K562 (cell line): ENCODE data around the gene MCOLN2. TPM values are rescaled to one million over a fixed set of nuclear protein-coding genes. Genes with fewer than 3 reads are reported as not detected.

ENCODE experiments used
- ATAC-seq: fragments of 200-7000 bp; cut with Tn5 transposase; 3 replicates; pipeline ENCODE4 v1.9.1; 2020; ENCODE audit warnings: moderate library complexity
- BruUV-seq: library from RNA; stranded (reverse); fragments of 400-500 nt; replicated peaks from 2 replicates; lab custom pipeline; 2021; lab: Mats Ljungman, UMichigan
- CTCF ChIA-PET: fragments of 300-600 bp; formaldehyde crosslinking; extraction: SDS; loops from one replicate; lab custom pipeline; 2021; ENCODE audit warnings: low intra/inter-chr PET ratio; lab: Yijun Ruan, JAX
- POLR2A ChIA-PET: fragments of 300-600, 350-650 bp; sonication (Branson Sonifier 250); formaldehyde crosslinking; extraction: SDS; loops from one replicate; lab custom pipeline; 2021; ENCODE audit warnings: antibody characterized with exemption, inconsistent platforms; lab: Yijun Ruan, JAX
- DNase-seq, 4 experiments: peaks; one replicate each; pipeline versions ENCODE4 v3.0.0 to v3.0.0-alpha.2; 2011 to 2018; ENCODE audit warnings: low spot score in 3 of 4, mixed read lengths in 3 of 4; ENCODE audit errors: extremely low read depth in 1 of 4
- FAIRE-seq: peaks from 2 replicates; lab custom pipeline; 2011; peaks lifted over from hg19 to GRCh38; lab: Jason Lieb, UNC
- H2AFZ ChIP-seq: 2 replicates; pipeline ENCODE4 v1.6.0; 2011; ENCODE audit warnings: low read depth, low read length, control low read depth, inconsistent platforms
- H3K27ac ChIP-seq: fragments of 200-600 bp; 3 replicates; pipeline ENCODE4 v1.8.0; 2011; ENCODE audit warnings: low read depth, mild to moderate bottlenecking, control low read depth, inconsistent platforms, low read length, moderate library complexity, mixed read lengths; ENCODE audit errors: extremely low read depth
- H3K27me3 ChIP-seq, 2 experiments: fragments of 300-600 bp in 1 of 2; 2 replicates in 1 of 2; 3 replicates in 1 of 2; pipeline versions ENCODE4 v1.6.0 to v1.8.0; 2011; ENCODE audit warnings: inconsistent platforms in 2 of 2, low read length in 2 of 2, mild to moderate bottlenecking in 1 of 2, mixed read lengths in 1 of 2, moderate library complexity in 1 of 2; ENCODE audit not compliant: control insufficient read depth in 2 of 2, insufficient read depth in 2 of 2
- H3K36me3 ChIP-seq: fragments of 300-600 bp; 3 replicates; pipeline ENCODE4 v1.8.0; 2011; ENCODE audit warnings: mild to moderate bottlenecking, low read length, inconsistent platforms; ENCODE audit not compliant: control insufficient read depth, insufficient read depth
- H3K4me1 ChIP-seq, 2 experiments: fragments of 200-600 bp in 1 of 2; replicated peaks in 1 of 2; 2 replicates in 1 of 2; 3 replicates in 1 of 2; pipeline versions ENCODE4 v1.5.1 to v1.8.0; 2011; ENCODE audit warnings: inconsistent platforms in 2 of 2, low read length in 2 of 2, mild to moderate bottlenecking in 1 of 2, mixed read lengths in 1 of 2, moderate library complexity in 1 of 2; ENCODE audit not compliant: control insufficient read depth in 2 of 2, insufficient read depth in 2 of 2
- H3K4me2 ChIP-seq: 2 replicates; pipeline ENCODE4 v1.6.1; 2011; ENCODE audit warnings: low read length, control low read depth, inconsistent platforms, mixed read lengths; ENCODE audit not compliant: insufficient read depth
- H3K4me3 ChIP-seq: fragments of 200-600 bp; sonication (generic), shearing (Covaris generic); 2 replicates; pipeline ENCODE4 v1.5.1; 2016; ENCODE audit warnings: control low read depth, inconsistent platforms
- H3K79me2 ChIP-seq: fragments of 200-600 bp; 3 replicates; pipeline ENCODE4 v1.8.0; 2011; ENCODE audit warnings: low read length, inconsistent platforms; ENCODE audit not compliant: control insufficient read depth, insufficient read depth
- H3K9ac ChIP-seq, 2 experiments: 2 replicates each; pipeline versions ENCODE4 v1.6.0 to v1.6.1; 2011; ENCODE audit warnings: low read depth in 2 of 2, low read length in 2 of 2, control low read depth in 1 of 2, inconsistent platforms in 1 of 2, mild to moderate bottlenecking in 1 of 2, mixed read lengths in 1 of 2; ENCODE audit not compliant: insufficient read depth in 1 of 2
- H3K9me1 ChIP-seq: one replicate; pipeline ENCODE4 v1.6.0; 2011; ENCODE audit warnings: inconsistent platforms, mild to moderate bottlenecking, low read length, moderate library complexity; ENCODE audit not compliant: control insufficient read depth, insufficient read depth
- H3K9me3 ChIP-seq: replicated peaks from 2 replicates; pipeline ENCODE4 v1.5.1; 2011; ENCODE audit warnings: low read depth, low read length, inconsistent platforms; ENCODE audit not compliant: control insufficient read depth, insufficient read depth
- H4K20me1 ChIP-seq: replicated peaks from 2 replicates; pipeline ENCODE4 v1.6.1; 2011; ENCODE audit warnings: low read length, inconsistent platforms, mixed read lengths; ENCODE audit not compliant: control insufficient read depth, insufficient read depth
- ARHGAP35 ChIP-seq: fragments of 450-650 bp; IDR thresholded peaks from 2 replicates; pipeline ENCODE4 v1.6.1; 2018; ENCODE audit not compliant: partially characterized antibody
- BCL6 ChIP-seq: fragments of 250-450 bp; sonication (Bioruptor Pico); IDR thresholded peaks from 2 replicates; pipeline ENCODE4 v1.4.0; 2020
- CBFA2T3 ChIP-seq: fragments of 450-650 bp; IDR thresholded peaks from 2 replicates; pipeline ENCODE4 v1.6.1; 2017
- CEBPG ChIP-seq, 3 experiments: fragments of 200-800 bp in 1 of 3; sonication (Bioruptor generic) in 1 of 3; sonication (generic) in 1 of 3; formaldehyde crosslinking in 1 of 3; IDR thresholded peaks in 2 of 3; conservative IDR thresholded peaks in 1 of 3; 2 replicates each; pipeline versions ENCODE4 v1.6.1 to v1.8.0; 2016 to 2022; ENCODE audit warnings: missing compliant biosample characterization in 2 of 3, missing genetic modification characterization in 2 of 3, mild to moderate bottlenecking in 1 of 3, missing genetic modification reagents in 1 of 3
- NCOA4 ChIP-seq: fragments of 450-650 bp; IDR thresholded peaks from 2 replicates; pipeline ENCODE4 v1.6.1; 2018; ENCODE audit warnings: mild to moderate bottlenecking; ENCODE audit not compliant: partially characterized antibody
- NONO ChIP-seq, 2 experiments: fragments of 200-400 bp in 1 of 2; fragments of 450-650 bp in 1 of 2; formaldehyde crosslinking in 1 of 2; IDR thresholded peaks; 2 replicates each; pipeline ENCODE4 v1.6.1; 2017; ENCODE audit warnings: low read depth in 2 of 2, mild to moderate bottlenecking in 2 of 2, moderate library complexity in 2 of 2, low read length in 1 of 2
- POLR2B ChIP-seq: fragments of 450-650 bp; IDR thresholded peaks from 2 replicates; pipeline ENCODE4 v1.6.1; 2018; ENCODE audit warnings: low read depth; ENCODE audit not compliant: partially characterized antibody
- TEAD1 ChIP-seq, 2 experiments: fragments of 450-650 bp in 1 of 2; sonication (generic) in 1 of 2; formaldehyde crosslinking; IDR thresholded peaks; 2 replicates each; pipeline versions ENCODE4 v1.4.0 to v1.8.0; 2020 to 2022; ENCODE audit warnings: mild to moderate bottlenecking in 2 of 2, missing genetic modification reagents in 1 of 2
- TEAD2 ChIP-seq: fragments of 450-650 bp; IDR thresholded peaks from 2 replicates; pipeline ENCODE4 v1.6.1; 2016; ENCODE audit warnings: missing genetic modification characterization, control low read depth, missing compliant biosample characterization
- ZKSCAN1 ChIP-seq: fragments of 150-350 bp; IDR thresholded peaks from 2 replicates; pipeline ENCODE4 v1.6.1; 2016; ENCODE audit warnings: low read depth, low read length
- ZNF589 ChIP-seq: fragments of 200-800 bp; sonication (Bioruptor generic); IDR thresholded peaks from 2 replicates; pipeline ENCODE4 v1.6.1; 2016; ENCODE audit warnings: low read depth, missing genetic modification characterization, missing compliant biosample characterization
- ZNF785 ChIP-seq: fragments of 250-450 bp; sonication (Bioruptor Pico); IDR thresholded peaks from 2 replicates; pipeline ENCODE4 v1.4.0; 2020; ENCODE audit warnings: mild to moderate bottlenecking
- WGBS: fragments of 100-300 bp; shearing (Covaris generic); methylation state at CpG from one replicate; pipeline ENCODE4 v1.1.6; 2016; ENCODE audit warnings: low coverage, mixed read lengths; ENCODE audit not compliant: insufficient coverage; ENCODE audit errors: missing lambda C conversion rate; 5-methylcytosine and 5-hydroxymethylcytosine counted together
- in situ Hi-C: fragments of 300-500 bp; cut with MboI; formaldehyde crosslinking; loops from 4 replicates; pipeline ENCODE4 v1.15.0; 2018; ENCODE audit warnings: inconsistent platforms, mixed read lengths
- intact Hi-C: fragments of 100-400 bp; cut with micrococcal nuclease; formaldehyde crosslinking; loops from 2 replicates; pipeline ENCODE4 v1.14.2; 2022
- polyA plus RNA-seq, 8 experiments: library from polyadenylated mRNA; depleted of rRNA in 4 of 8; stranded (reverse) in 5 of 8; unstranded in 3 of 8; fragments of >200 nt; fragmentation: Nextera tagmentation in 2 of 8; fragmentation: Illumina TruSeq in 1 of 8; extraction: Ambion mirVana in 2 of 8; extraction: Trizol in 1 of 8; gene quantifications; 2 replicates each; pipeline versions ENCODE4 v1.2.1 to v1.2.3, GENCODE V29; 2011 to 2014; ENCODE audit warnings: inconsistent platforms in 1 of 8, missing spikeins in 1 of 8
- total RNA-seq, 7 experiments: library from RNA; depleted of rRNA in 6 of 7; stranded (reverse); fragments of >200 nt in 6 of 7; fragmentation: Illumina TruSeq in 2 of 7; extraction: Trizol in 2 of 7; gene quantifications; 2 replicates each; pipeline versions ENCODE4 v1.2.1 to v1.2.3, GENCODE V29; 2011 to 2021; ENCODE audit warnings: low replicate concordance in 1 of 7
- TF ChIP-seq, protein P1 (sequence below): fragments of 450-650 bp; formaldehyde crosslinking; IDR thresholded peaks from 2 replicates; pipeline ENCODE4 v1.4.0; 2022; ENCODE audit warnings: missing genetic modification characterization
- TF ChIP-seq, protein P2 (sequence below): fragments of 450-650 bp; formaldehyde crosslinking; IDR thresholded peaks from 2 replicates; pipeline ENCODE4 v1.4.0; 2022; ENCODE audit warnings: missing genetic modification characterization
- TF ChIP-seq, protein P3 (sequence below): fragments of 250-450 bp; sonication (Bioruptor Pico); IDR thresholded peaks from 2 replicates; pipeline ENCODE4 v1.5.0; 2021; ENCODE audit warnings: mild to moderate bottlenecking, moderate library complexity
- TF ChIP-seq, protein P4 (sequence below): fragments of 450-650 bp; conservative IDR thresholded peaks from 2 replicates; pipeline ENCODE4 v1.6.1; 2016; ENCODE audit warnings: missing genetic modification characterization, low read depth, mild to moderate bottlenecking, control low read depth, missing compliant biosample characterization

Gene MCOLN2
- total and polyA plus RNA-seq, 9 of the 15 experiments (the other 6 are each of a cell fraction or from before 2014, with no cell fraction given), result 0.18 TPM; not detected in 8

DNA sequence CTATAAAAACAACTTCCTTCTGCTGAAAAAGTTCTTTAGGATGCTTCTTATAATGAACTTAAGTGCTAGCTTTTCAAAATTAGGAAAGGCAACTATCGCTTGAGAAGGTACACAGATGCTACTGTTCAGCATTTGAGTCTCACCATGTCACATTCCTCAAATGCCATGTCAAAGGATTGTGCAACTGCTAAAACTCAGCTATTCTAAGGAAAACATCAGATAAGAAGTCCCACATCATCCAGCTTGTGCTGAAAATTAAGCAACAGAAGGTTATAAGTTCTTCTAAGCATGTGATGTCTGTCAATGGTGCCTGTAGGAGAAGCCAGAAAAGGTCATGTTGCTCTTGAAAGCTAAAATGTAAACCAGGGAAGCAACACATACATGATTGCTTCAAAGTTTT lies 36.5 kb downstream of the MCOLN2 start:
- DNase-seq, result no peak
- WGBS, result 0% methylated on average over 1 of the region's 1 CpG
- intact Hi-C loops, result no loop called here
- no peak for FAIRE-seq
- in situ Hi-C loops, result no loop called here
- no peaks in the 10 kb centered on the region for H3K4me1 ChIP-seq
- no peaks in the 10 kb centered on the region for H4K20me1 ChIP-seq
- H3K4me2 ChIP-seq, result no peak overlapping the region
- no peak overlapping the region for H3K27ac ChIP-seq
- no TSS peak for BruUV-seq
- H3K9ac ChIP-seq, result no peak overlapping the region
- ChIA-PET CTCF (no interaction called here), POLR2A (no interaction called here)
- no peaks in the 10 kb centered on the region for H3K79me2 ChIP-seq
- H2AFZ ChIP-seq, result no peak overlapping the region
- ATAC-seq, result no peak
- no peak overlapping the region for H3K4me3 ChIP-seq
- H3K9me3 ChIP-seq, result no peaks in the 10 kb centered on the region
- no peaks in the 10 kb centered on the region for H3K9me1 ChIP-seq
- H3K27me3 ChIP-seq, result no peaks in the 10 kb centered on the region
- H3K36me3 ChIP-seq, result no peaks in the 10 kb centered on the region
- no peak for TF ChIP-seq ZNF785 (CRISPR knock-in tag)
- TF ChIP-seq CEBPG (CRISPR knock-in tag; IDR thresholded peaks at IDR 0.05), result no peak
- peak; percentile 71 to 90 for TF ChIP-seq CEBPG (tag; conservative IDR thresholded peaks at IDR 0.05 in 1 of 2, IDR thresholded peaks at IDR 0.05 in 1 of 2)
- TF ChIP-seq ZKSCAN1, result no peak
- TF ChIP-seq, protein P1, sequence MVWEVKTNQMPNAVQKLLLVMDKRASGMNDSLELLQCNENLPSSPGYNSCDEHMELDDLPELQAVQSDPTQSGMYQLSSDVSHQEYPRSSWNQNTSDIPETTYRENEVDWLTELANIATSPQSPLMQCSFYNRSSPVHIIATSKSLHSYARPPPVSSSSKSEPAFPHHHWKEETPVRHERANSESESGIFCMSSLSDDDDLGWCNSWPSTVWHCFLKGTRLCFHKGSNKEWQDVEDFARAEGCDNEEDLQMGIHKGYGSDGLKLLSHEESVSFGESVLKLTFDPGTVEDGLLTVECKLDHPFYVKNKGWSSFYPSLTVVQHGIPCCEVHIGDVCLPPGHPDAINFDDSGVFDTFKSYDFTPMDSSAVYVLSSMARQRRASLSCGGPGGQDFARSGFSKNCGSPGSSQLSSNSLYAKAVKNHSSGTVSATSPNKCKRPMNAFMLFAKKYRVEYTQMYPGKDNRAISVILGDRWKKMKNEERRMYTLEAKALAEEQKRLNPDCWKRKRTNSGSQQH, result no peak
- no peak for TF ChIP-seq NONO (IDR thresholded peaks at IDR 0.05; ENCODE audit: low read depth in 2 of 2, low read length in 1 of 2)
- TF ChIP-seq, protein P2, sequence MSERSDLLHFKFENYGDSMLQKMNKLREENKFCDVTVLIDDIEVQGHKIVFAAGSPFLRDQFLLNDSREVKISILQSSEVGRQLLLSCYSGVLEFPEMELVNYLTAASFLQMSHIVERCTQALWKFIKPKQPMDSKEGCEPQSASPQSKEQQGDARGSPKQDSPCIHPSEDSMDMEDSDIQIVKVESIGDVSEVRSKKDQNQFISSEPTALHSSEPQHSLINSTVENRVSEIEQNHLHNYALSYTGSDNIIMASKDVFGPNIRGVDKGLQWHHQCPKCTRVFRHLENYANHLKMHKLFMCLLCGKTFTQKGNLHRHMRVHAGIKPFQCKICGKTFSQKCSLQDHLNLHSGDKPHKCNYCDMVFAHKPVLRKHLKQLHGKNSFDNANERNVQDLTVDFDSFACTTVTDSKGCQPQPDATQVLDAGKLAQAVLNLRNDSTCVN (CRISPR knock-in tag), result no peak
- TF ChIP-seq TEAD2 (tag), result peak; percentile 41; the same call in 1 of the 2 replicates
- no peak for TF ChIP-seq CBFA2T3
- no peak for TF ChIP-seq BCL6
- TF ChIP-seq, protein P3, sequence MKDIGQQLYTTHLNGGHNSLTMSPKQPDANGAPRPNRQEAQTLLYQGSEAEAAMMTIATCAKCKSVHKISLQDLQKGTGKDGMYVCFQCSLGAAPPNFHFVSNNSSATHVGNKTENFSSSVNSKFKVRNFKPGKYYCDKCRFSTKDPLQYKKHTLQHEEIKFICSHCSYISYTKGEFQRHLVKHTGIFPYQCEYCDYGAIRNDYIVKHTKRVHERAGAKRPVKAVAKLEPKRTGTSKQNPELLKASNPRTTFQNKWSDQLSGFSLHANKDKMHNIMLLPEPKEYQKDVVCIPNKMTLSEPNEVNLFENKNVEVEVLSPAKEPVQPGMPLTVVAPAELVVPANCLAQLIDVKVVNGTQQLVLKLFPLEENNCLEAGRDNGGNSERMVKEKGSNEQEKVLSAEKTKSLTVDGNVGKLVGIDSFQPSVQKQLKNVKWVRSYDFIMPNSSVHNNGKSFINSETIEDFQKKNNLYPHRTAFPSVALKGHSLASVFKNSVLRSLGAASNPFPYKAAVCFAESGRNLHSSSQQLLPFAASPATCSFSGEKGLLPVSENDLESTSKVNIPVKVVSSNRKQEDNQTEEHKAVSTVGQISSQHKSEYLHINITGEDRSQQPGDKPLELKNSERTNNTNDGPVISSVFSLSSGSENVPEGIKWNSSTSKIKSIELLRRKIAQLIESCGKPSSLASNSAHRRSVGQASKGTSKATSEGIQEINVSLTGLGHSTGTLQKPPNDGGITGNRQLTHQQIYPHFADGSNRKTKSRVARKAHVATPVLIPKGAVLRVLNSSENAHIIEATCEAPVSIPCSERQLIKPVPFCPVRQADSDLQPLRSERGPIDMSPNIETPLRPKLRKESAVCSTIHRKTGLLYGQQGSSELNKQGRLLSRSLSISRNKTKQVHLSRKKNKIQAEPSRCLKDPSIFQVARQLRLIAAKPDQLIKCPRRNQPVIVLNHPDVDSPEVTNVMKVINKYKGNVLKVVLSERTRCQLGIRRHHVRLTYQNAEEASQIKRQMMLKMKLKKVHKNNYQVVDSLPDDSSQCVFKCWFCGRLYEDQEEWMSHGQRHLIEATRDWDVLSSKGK, result no peak
- TF ChIP-seq, protein P4, sequence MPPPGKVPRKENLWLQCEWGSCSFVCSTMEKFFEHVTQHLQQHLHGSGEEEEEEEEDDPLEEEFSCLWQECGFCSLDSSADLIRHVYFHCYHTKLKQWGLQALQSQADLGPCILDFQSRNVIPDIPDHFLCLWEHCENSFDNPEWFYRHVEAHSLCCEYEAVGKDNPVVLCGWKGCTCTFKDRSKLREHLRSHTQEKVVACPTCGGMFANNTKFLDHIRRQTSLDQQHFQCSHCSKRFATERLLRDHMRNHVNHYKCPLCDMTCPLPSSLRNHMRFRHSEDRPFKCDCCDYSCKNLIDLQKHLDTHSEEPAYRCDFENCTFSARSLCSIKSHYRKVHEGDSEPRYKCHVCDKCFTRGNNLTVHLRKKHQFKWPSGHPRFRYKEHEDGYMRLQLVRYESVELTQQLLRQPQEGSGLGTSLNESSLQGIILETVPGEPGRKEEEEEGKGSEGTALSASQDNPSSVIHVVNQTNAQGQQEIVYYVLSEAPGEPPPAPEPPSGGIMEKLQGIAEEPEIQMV (tag), result no peak
- TF ChIP-seq NCOA4, result no peak
- TF ChIP-seq TEAD1 (CRISPR knock-in tag; IDR thresholded peaks at IDR 0.05), result no peak
- TF ChIP-seq ZNF589 (CRISPR knock-in tag), result no peak
- no peak for TF ChIP-seq POLR2B
- no peak for TF ChIP-seq ARHGAP35
